Breast epithelium (tissue), 3 donors: ENCODE measurements around the gene PIK3R5.

Experiments
- POLR2A ChIP-seq: fragments of 450-650 bp; IDR thresholded peaks from one replicate; pipeline ENCODE4 v1.6.1; 2016; ENCODE audit warnings: antibody characterized with exemption, mild to moderate bottlenecking, moderate library complexity
- POLR2AphosphoS5 ChIP-seq, 3 donors: sonication (generic); formaldehyde crosslinking; IDR thresholded peaks; one replicate each; pipeline ENCODE4 v1.6.1; 2017; ENCODE audit warnings: antibody characterized with exemption in 3 of 3
- TF ChIP-seq, protein P1 (sequence below), 3 donors: fragments of 450-650 bp; IDR thresholded peaks; one replicate each; pipeline ENCODE4 v1.5.1; 2016 to 2017; ENCODE audit warnings: antibody characterized with exemption in 3 of 3, mild to moderate bottlenecking in 3 of 3, moderate library complexity in 3 of 3

- no peak for TF ChIP-seq POLR2AphosphoS5 (IDR thresholded peaks at IDR 0.05)
- TF ChIP-seq, protein P1, sequence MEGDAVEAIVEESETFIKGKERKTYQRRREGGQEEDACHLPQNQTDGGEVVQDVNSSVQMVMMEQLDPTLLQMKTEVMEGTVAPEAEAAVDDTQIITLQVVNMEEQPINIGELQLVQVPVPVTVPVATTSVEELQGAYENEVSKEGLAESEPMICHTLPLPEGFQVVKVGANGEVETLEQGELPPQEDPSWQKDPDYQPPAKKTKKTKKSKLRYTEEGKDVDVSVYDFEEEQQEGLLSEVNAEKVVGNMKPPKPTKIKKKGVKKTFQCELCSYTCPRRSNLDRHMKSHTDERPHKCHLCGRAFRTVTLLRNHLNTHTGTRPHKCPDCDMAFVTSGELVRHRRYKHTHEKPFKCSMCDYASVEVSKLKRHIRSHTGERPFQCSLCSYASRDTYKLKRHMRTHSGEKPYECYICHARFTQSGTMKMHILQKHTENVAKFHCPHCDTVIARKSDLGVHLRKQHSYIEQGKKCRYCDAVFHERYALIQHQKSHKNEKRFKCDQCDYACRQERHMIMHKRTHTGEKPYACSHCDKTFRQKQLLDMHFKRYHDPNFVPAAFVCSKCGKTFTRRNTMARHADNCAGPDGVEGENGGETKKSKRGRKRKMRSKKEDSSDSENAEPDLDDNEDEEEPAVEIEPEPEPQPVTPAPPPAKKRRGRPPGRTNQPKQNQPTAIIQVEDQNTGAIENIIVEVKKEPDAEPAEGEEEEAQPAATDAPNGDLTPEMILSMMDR (IDR thresholded peaks at IDR 0.05): no peak
- TF ChIP-seq POLR2A: no peak
Measured at GRCh38 chr17:8847891-8848290, 117.6 kb downstream of the PIK3R5 start.
